Upper lobe of left lung (tissue), 4 donors: ENCODE data around the gene JCHAIN.

Source experiments
- EP300 ChIP-seq, 4 donors: sonication (generic); formaldehyde crosslinking; IDR thresholded peaks; one replicate each; pipeline ENCODE4 v1.5.1; 2017; ENCODE audit warnings: antibody characterized with exemption in 4 of 4, control low read depth in 2 of 4
- POLR2A ChIP-seq, 4 donors: fragments of 450-650 bp; IDR thresholded peaks; one replicate each; pipeline ENCODE4 v1.5.1; 2016 to 2017; ENCODE audit warnings: antibody characterized with exemption in 4 of 4, mild to moderate bottlenecking in 2 of 4
- TF ChIP-seq, protein P1 (sequence below), 6 experiments: fragments of 450-650 bp in 4 of 6; fragments of 200-600 bp in 2 of 6; sonication (generic) in 2 of 6; IDR thresholded peaks; one replicate each; pipeline ENCODE4 v1.5.1; 2016 to 2019; ENCODE audit warnings: antibody characterized with exemption in 6 of 6

DNA sequence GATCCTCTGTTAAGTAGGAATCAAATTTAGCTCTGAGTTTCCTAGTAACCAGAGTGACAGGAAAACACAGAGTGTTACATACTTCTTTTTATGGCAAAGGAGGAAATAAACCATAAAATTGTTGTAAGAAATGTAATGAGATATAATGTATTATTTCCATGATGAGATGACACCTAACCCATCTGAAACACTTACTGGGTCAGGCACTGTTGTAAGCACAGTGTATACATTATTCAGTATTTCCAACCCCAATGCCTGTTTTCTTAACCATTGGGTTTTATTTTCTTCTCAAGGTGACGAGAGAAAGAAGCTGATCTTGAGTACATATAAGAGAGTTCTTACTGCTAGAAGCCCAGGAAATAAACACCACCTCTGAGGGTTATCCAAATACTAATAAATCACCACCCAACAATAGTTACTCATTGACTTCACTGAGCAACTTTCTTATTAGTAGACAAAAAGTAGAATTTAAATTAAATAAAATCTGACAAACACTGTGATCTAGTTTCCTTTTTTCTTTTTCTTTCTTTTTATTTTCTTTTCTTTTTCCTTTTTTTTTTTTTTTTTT, 42.0 kb downstream of the JCHAIN start:
- TF ChIP-seq, protein P1, sequence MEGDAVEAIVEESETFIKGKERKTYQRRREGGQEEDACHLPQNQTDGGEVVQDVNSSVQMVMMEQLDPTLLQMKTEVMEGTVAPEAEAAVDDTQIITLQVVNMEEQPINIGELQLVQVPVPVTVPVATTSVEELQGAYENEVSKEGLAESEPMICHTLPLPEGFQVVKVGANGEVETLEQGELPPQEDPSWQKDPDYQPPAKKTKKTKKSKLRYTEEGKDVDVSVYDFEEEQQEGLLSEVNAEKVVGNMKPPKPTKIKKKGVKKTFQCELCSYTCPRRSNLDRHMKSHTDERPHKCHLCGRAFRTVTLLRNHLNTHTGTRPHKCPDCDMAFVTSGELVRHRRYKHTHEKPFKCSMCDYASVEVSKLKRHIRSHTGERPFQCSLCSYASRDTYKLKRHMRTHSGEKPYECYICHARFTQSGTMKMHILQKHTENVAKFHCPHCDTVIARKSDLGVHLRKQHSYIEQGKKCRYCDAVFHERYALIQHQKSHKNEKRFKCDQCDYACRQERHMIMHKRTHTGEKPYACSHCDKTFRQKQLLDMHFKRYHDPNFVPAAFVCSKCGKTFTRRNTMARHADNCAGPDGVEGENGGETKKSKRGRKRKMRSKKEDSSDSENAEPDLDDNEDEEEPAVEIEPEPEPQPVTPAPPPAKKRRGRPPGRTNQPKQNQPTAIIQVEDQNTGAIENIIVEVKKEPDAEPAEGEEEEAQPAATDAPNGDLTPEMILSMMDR (IDR thresholded peaks at IDR 0.05): no peak
- TF ChIP-seq POLR2A (IDR thresholded peaks at IDR 0.05) (no peak), EP300 (IDR thresholded peaks at IDR 0.05) (no peak)
